HG03520 (cell line): ENCODE data around the gene LINC00237.
A peak's percentile ranks its signal among the peaks of the same experiment; 100 is the strongest.

ENCODE experiments used
- ATAC-seq: cut with Tn5 transposase; IDR thresholded peaks from one replicate; pipeline ENCODE4 v1.9.1; 2021; ENCODE audit warnings: mild to moderate bottlenecking, moderate library complexity; ENCODE audit not compliant: unreplicated experiment

The LINC00237 gene

GRCh38 chr20:21125849-21126580 is 19.9 kb upstream of the LINC00237 start, which contains the start of gene KIZ:
Gene KIZ, plus strand, starts transcription at chr20:21126082. Its CDS starts 34 bp downstream, at chr20:21126116.
- ATAC-seq = peak; percentile 98

GRCh38 chr20:21125072-21125848 is 19.1 kb upstream of the LINC00237 start:
- peak; percentile 6 for ATAC-seq

GRCh38 chr20:21124190-21124589 is 18.0 kb upstream of the LINC00237 start:
- ATAC-seq = no peak

- no peak for ATAC-seq
Measured at GRCh38 chr20:21118782-21119181, 12.6 kb upstream of the LINC00237 start.

- no peak for ATAC-seq
Measured at GRCh38 chr20:21118138-21118537, 12.0 kb upstream of the LINC00237 start.

- no peak for ATAC-seq
Measured at GRCh38 chr20:21117521-21117920, 11.4 kb upstream of the LINC00237 start.

GRCh38 chr20:21114584-21114983 is 8.4 kb upstream of the LINC00237 start:
- ATAC-seq = no peak

GRCh38 chr20:21113697-21114096 is 7.5 kb upstream of the LINC00237 start:
- ATAC-seq = no peak

GRCh38 chr20:21111416-21111815 is 5.3 kb upstream of the LINC00237 start:
- no peak for ATAC-seq

- no peak for ATAC-seq
Measured at GRCh38 chr20:21110811-21111210, 4.7 kb upstream of the LINC00237 start.

- ATAC-seq = no peak
Measured at GRCh38 chr20:21109144-21109543, 3.0 kb upstream of the LINC00237 start.

GRCh38 chr20:21105429-21106170 is 558 bp downstream of the LINC00237 start:
- no peak for ATAC-seq

GRCh38 chr20:21104921-21105320 is 1.2 kb downstream of the LINC00237 start:
- ATAC-seq = no peak

- ATAC-seq = no peak
Measured at GRCh38 chr20:21104466-21104761, 1.7 kb downstream of the LINC00237 start.

- ATAC-seq = no peak
Measured at GRCh38 chr20:21103582-21104465, 2.3 kb downstream of the LINC00237 start.

GRCh38 chr20:21102603-21103311 is 3.4 kb downstream of the LINC00237 start:
- ATAC-seq = no peak

GRCh38 chr20:21101932-21102575 is 4.1 kb downstream of the LINC00237 start:
- ATAC-seq = no peak

- ATAC-seq = no peak
Measured at GRCh38 chr20:21101453-21101931, 4.7 kb downstream of the LINC00237 start.
